Gastroesophageal sphincter (tissue), 3 donors: ENCODE measurements around the gene MAGEL2.

Source experiments
- CTCF ChIP-seq, 4 experiments: fragments of 200-600 bp in 2 of 4; fragments of 450-650 bp in 2 of 4; sonication (generic) in 1 of 4; IDR thresholded peaks; one replicate each; pipeline ENCODE4 v1.5.1; 2017 to 2019; ENCODE audit warnings: antibody characterized with exemption in 4 of 4, mild to moderate bottlenecking in 2 of 4, moderate library complexity in 2 of 4
- EP300 ChIP-seq: sonication (generic); formaldehyde crosslinking; IDR thresholded peaks from one replicate; pipeline ENCODE4 v1.6.1; 2017; ENCODE audit warnings: antibody characterized with exemption, mild to moderate bottlenecking
- POLR2A ChIP-seq, 2 donors: fragments of 450-650 bp; IDR thresholded peaks; one replicate each; pipeline ENCODE4 v1.6.1; 2017; ENCODE audit warnings: antibody characterized with exemption in 2 of 2, mild to moderate bottlenecking in 2 of 2, moderate library complexity in 1 of 2

GRCh38 chr15:23616536-23616935, 31.1 kb downstream of the MAGEL2 start:
- TF ChIP-seq CTCF (IDR thresholded peaks at IDR 0.05) = no peak
- no peak for TF ChIP-seq POLR2A (IDR thresholded peaks at IDR 0.05)
- no peak for TF ChIP-seq EP300
